Hepatocyte (in vitro differentiated cells): ENCODE measurements around the gene DYRK1A. TPM values are rescaled to one million over a fixed set of nuclear protein-coding genes. Genes with fewer than 3 reads are reported as not detected.
A peak's percentile ranks its signal among the peaks of the same experiment; 100 is the strongest.

Experiments
- DNase-seq: peaks from one replicate; pipeline ENCODE4 v3.0.0-alpha.2; 2016; ENCODE audit warnings: low spot score
- H2AFZ ChIP-seq: fragments of 200-600 bp; sonication (generic); 2 replicates; pipeline ENCODE4 v1.6.0; 2016; ENCODE audit warnings: antibody characterized with exemption, mild to moderate bottlenecking
- H3K27ac ChIP-seq: fragments of 200-600 bp; sonication (generic); 2 replicates; pipeline ENCODE4 v1.5.1; 2016; ENCODE audit warnings: mild to moderate bottlenecking
- H3K27me3 ChIP-seq: fragments of 200-600 bp; sonication (generic); 2 replicates; pipeline ENCODE4 v1.6.1; 2016
- H3K36me3 ChIP-seq: fragments of 200-600 bp; sonication (generic); replicated peaks from 2 replicates; pipeline ENCODE4 v1.5.1; 2016; ENCODE audit warnings: low read depth; ENCODE audit not compliant: insufficient read depth
- H3K4me1 ChIP-seq: fragments of 200-600 bp; sonication (generic); 2 replicates; pipeline ENCODE4 v1.5.1; 2016; ENCODE audit warnings: mild to moderate bottlenecking, moderate library complexity; ENCODE audit not compliant: insufficient read depth
- H3K4me2 ChIP-seq: fragments of 200-600 bp; sonication (generic); 2 replicates; pipeline ENCODE4 v1.6.0; 2016
- H3K4me3 ChIP-seq: fragments of 200-600 bp; sonication (generic); 2 replicates; pipeline ENCODE4 v1.5.1; 2016; ENCODE audit warnings: mild to moderate bottlenecking
- H3K79me2 ChIP-seq: fragments of 200-600 bp; sonication (generic); 2 replicates; pipeline ENCODE4 v1.6.0; 2017; ENCODE audit warnings: mild to moderate bottlenecking
- H3K9me2 ChIP-seq: fragments of 200-600 bp; sonication (generic); replicated peaks from 2 replicates; pipeline ENCODE4 v1.6.0; 2017; ENCODE audit warnings: mild to moderate bottlenecking; ENCODE audit not compliant: insufficient read depth
- H3K9me3 ChIP-seq: fragments of 200-600 bp; sonication (generic); 2 replicates; pipeline ENCODE4 v1.5.1; 2016; ENCODE audit warnings: low read depth, mild to moderate bottlenecking
- H4K20me1 ChIP-seq: fragments of 200-600 bp; sonication (generic); 2 replicates; pipeline ENCODE4 v1.6.0; 2016; ENCODE audit warnings: mild to moderate bottlenecking; ENCODE audit not compliant: insufficient read depth, poor library complexity, severe bottlenecking
- CTCF ChIP-seq: fragments of 200-600 bp; sonication (generic); IDR thresholded peaks from 2 replicates; pipeline ENCODE4 v1.5.1; 2016; ENCODE audit warnings: antibody characterized with exemption, mild to moderate bottlenecking; ENCODE audit not compliant: poor library complexity
- EZH2 ChIP-seq: fragments of 200-600 bp; sonication (generic); IDR thresholded peaks from 2 replicates; pipeline ENCODE4 v1.6.1; 2016; ENCODE audit warnings: antibody characterized with exemption, mild to moderate bottlenecking, borderline replicate concordance
- EZH2phosphoT487 ChIP-seq: fragments of 200-600 bp; sonication (generic); IDR thresholded peaks from one replicate; pipeline ENCODE4 v1.6.1; 2018; ENCODE audit warnings: antibody characterized with exemption, mild to moderate bottlenecking, low read depth, moderate library complexity; ENCODE audit not compliant: unreplicated experiment, severe bottlenecking
- WGBS: methylation state at CpG from one replicate; pipeline ENCODE4 v1.1.6; 2016; ENCODE audit warnings: low lambda C conversion rate; ENCODE audit errors: missing lambda C conversion rate; 5-methylcytosine and 5-hydroxymethylcytosine counted together
- polyA plus RNA-seq: library from polyadenylated mRNA; unstranded; fragments of >200 nt; fragmentation: Nextera tagmentation; extraction: Ambion mirVana; gene quantifications from 2 replicates; pipeline ENCODE4 v1.2.1, GENCODE V29; 2016
- total RNA-seq: library from RNA; depleted of rRNA; stranded (reverse); fragments of >200 nt; gene quantifications from 2 replicates; pipeline ENCODE4 v1.2.3, GENCODE V29; 2014

Gene DYRK1A
- total and polyA plus RNA-seq, 2 experiments from 2014 or later: 4.9 to 85.2 TPM

- no peak for TF ChIP-seq EZH2phosphoT487
- no peak for TF ChIP-seq EZH2
- TF ChIP-seq CTCF: no peak
- peak overlapping the region; percentile 1 for H3K27ac ChIP-seq
- peak; percentile 56 for DNase-seq
Measured at GRCh38 chr21:37452227-37452626, 85.7 kb downstream of the DYRK1A start.

GRCh38 chr21:37453350-37453749 lies 86.8 kb downstream of the DYRK1A start:
- H3K27ac ChIP-seq: no peak overlapping the region
- no peak overlapping the region for H3K4me2 ChIP-seq
- no peak for TF ChIP-seq EZH2phosphoT487
- no peaks in the 10 kb centered on the region for H3K9me2 ChIP-seq
- no peaks in the 10 kb centered on the region for H3K27me3 ChIP-seq
- no peak overlapping the region for H2AFZ ChIP-seq
- H3K9me3 ChIP-seq: no peaks in the 10 kb centered on the region
- H3K79me2 ChIP-seq: peaks cover 99% of the 10 kb centered on the region
- peaks cover 96% of the 10 kb centered on the region for H4K20me1 ChIP-seq
- WGBS: 90% methylated on average over 4 of the region's 4 CpGs
- no peaks in the 10 kb centered on the region for H3K36me3 ChIP-seq
- H3K4me1 ChIP-seq: peaks cover 26% of the 10 kb centered on the region
- no peak overlapping the region for H3K4me3 ChIP-seq
- no peak for DNase-seq

More at GRCh38 chr21:37452227-37452626, 85.7 kb downstream of the DYRK1A start:
- no peak overlapping the region for H2AFZ ChIP-seq
- H3K36me3 ChIP-seq: no peaks in the 10 kb centered on the region
- no peak overlapping the region for H3K4me2 ChIP-seq
- H3K4me1 ChIP-seq: peaks cover 16% of the 10 kb centered on the region
- H3K27me3 ChIP-seq: no peaks in the 10 kb centered on the region
- H3K79me2 ChIP-seq: peaks cover 99% of the 10 kb centered on the region
- H3K9me2 ChIP-seq: no peaks in the 10 kb centered on the region
- WGBS: 58% methylated on average over 4 of the region's 4 CpGs
- H4K20me1 ChIP-seq: peaks cover 94% of the 10 kb centered on the region
- H3K4me3 ChIP-seq: no peak overlapping the region
- H3K9me3 ChIP-seq: no peaks in the 10 kb centered on the region

- Histone ChIP-seq H3K27me3 (no peaks in the 10 kb centered on the region), H2AFZ (no peak overlapping the region)
- 36% methylated on average over 2 of the region's 2 CpGs for WGBS
Measured at GRCh38 chr21:37454869-37455503, 88.4 kb downstream of the DYRK1A start.

More at GRCh38 chr21:37454869-37455503, 88.4 kb downstream of the DYRK1A start:
- TF ChIP-seq EZH2phosphoT487 (no peak), EZH2 (no peak), CTCF (no peak)
- Histone ChIP-seq H3K27ac (no peak overlapping the region), H3K4me2 (no peak overlapping the region), H3K4me3 (no peak overlapping the region), H3K36me3 (no peaks in the 10 kb centered on the region), H3K9me2 (no peaks in the 10 kb centered on the region), H3K9me3 (no peaks in the 10 kb centered on the region), H3K4me1 (peaks cover 43% of the 10 kb centered on the region), H4K20me1 (peaks cover 97% of the 10 kb centered on the region), H3K79me2 (peaks cover 99% of the 10 kb centered on the region)
- no peak for DNase-seq
